Measurements from ENCODE around the gene ABCA2.

Gene ABCA2

DNA sequence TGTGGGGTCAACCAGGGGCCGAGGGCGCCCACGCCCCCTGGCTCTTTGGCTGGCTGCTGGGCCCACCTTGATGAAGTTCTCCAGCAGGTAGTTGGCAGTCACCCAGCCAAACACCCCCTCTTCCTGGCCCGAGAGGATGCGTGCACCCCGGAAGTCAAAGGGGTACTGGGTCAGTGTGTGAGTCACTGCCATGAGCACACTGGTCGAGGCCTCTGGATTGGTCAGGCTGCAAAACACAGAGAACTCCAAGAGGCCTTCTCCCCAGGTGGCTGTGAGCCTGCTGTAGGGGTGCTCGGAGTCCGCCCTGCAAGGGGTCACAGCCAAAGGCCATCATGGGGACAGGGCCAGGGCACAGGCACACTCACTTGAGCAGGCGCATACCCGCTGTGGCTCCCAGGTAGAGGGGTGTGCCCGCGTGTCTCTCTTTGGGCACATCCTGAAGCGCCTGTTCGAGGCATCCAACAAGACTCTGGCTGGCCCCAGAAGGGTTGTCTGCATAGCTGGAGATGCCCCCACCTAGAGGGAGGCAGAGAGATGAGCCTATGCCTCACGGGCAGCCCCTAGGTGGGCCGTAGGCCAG is 23.2 kb upstream of the ABCA2 start:
- H3K36me3 ChIP-seq (ENCODE audit: control insufficient read depth, insufficient read depth, low read length) = no peaks in the 10 kb centered on the region
- H3K9ac ChIP-seq (ENCODE audit: low read length) = no peak overlapping the region
- no peaks in the 10 kb centered on the region for H3K9me3 ChIP-seq (ENCODE audit: control insufficient read depth, insufficient read depth, low read depth, low read length)
- H3K27ac ChIP-seq (ENCODE audit: low read depth, low read length) = no peak overlapping the region
- H3K4me1 ChIP-seq (ENCODE audit: control insufficient read depth, insufficient read depth, low read length) = peaks cover 23% of the 10 kb centered on the region
- peaks cover 96% of the 10 kb centered on the region for H3K27me3 ChIP-seq (ENCODE audit: control insufficient read depth, insufficient read depth, low read length)
- no peak overlapping the region for H3K4me3 ChIP-seq (ENCODE audit: low read depth, low read length)

DNA sequence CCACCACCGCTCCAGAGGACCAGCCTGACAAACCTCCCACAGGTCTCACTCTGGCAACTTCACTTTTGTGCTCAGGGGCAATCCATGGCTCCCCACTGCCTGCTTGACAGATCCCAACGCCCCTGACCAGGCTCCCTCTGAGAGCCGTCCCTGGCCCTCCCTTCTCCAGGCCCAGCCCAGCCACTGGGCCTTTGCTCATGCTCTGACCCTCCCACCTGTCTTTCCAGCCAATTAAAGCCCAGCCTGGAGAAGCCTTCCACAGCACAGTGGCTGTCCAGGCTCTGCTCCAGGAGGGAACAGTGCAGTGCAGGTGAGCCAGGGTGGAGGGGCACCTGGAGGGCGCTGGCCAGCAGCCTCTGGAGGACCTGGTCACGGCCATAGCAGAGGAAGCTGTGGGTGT is 22.5 kb upstream of the ABCA2 start:
- H3K9me3 ChIP-seq (ENCODE audit: control insufficient read depth, insufficient read depth, low read depth, low read length) = no peaks in the 10 kb centered on the region
- no peak overlapping the region for H3K4me3 ChIP-seq (ENCODE audit: low read depth, low read length)
- H3K9ac ChIP-seq (ENCODE audit: low read length) = no peak overlapping the region
- peaks cover 96% of the 10 kb centered on the region for H3K27me3 ChIP-seq (ENCODE audit: control insufficient read depth, insufficient read depth, low read length)
- H3K36me3 ChIP-seq (ENCODE audit: control insufficient read depth, insufficient read depth, low read length) = no peaks in the 10 kb centered on the region
- no peak overlapping the region for H3K27ac ChIP-seq (ENCODE audit: low read depth, low read length)
- peaks cover 18% of the 10 kb centered on the region for H3K4me1 ChIP-seq (ENCODE audit: control insufficient read depth, insufficient read depth, low read length)

DNA sequence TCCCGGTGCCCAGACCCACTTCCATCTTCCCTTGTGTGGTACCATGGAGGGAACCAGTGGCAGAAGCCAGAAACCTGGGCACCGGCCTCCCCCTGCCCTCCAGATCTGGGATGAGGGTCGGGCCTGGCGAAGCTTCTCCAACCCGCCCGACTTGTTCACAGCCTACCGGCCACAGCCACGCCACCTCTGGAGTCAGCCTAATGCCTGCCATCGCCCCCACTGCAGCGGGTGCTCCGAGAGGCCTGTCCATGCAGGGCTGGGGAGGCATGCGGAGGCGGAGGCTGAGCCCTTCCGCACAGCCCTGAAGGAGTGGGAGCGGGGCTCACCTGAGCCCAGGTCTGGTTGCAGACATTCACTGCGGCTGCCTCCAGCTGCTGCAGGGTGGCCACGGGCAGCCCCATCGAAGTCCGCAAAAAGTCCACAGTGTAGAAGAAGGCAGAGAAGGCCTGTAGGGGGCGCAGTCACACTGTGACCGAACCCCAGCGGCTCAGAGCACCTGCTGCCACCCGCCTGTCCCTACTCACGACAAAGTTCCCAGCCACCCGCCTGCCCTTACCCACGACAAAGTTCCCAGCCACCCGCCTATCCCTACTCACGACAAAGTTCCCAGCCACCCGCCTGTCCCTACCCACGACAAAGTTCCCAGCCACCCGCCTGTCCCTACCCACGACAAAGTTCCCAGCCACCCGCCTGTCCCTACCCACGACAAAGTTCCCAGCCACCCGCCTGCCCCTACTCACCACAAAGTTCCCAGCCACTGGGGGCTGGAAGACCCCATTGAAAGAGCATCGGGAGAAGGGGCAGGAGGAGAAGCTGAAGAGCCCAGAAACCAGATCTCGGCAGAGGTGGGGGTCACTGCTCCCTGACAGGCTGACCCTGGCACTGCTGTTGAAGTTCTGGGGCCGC is 21.8 kb upstream of the ABCA2 start:
- Histone ChIP-seq H3K9me3 (ENCODE audit: control insufficient read depth, insufficient read depth, low read depth, low read length) (no peaks in the 10 kb centered on the region), H3K4me1 (ENCODE audit: control insufficient read depth, insufficient read depth, low read length) (peaks cover 12% of the 10 kb centered on the region), H3K27ac (ENCODE audit: low read depth, low read length) (no peak overlapping the region), H3K27me3 (ENCODE audit: control insufficient read depth, insufficient read depth, low read length) (peaks cover 96% of the 10 kb centered on the region), H3K9ac (ENCODE audit: low read length) (no peak overlapping the region), H3K36me3 (ENCODE audit: control insufficient read depth, insufficient read depth, low read length) (no peaks in the 10 kb centered on the region), H3K4me3 (ENCODE audit: low read depth, low read length) (no peak overlapping the region)

DNA sequence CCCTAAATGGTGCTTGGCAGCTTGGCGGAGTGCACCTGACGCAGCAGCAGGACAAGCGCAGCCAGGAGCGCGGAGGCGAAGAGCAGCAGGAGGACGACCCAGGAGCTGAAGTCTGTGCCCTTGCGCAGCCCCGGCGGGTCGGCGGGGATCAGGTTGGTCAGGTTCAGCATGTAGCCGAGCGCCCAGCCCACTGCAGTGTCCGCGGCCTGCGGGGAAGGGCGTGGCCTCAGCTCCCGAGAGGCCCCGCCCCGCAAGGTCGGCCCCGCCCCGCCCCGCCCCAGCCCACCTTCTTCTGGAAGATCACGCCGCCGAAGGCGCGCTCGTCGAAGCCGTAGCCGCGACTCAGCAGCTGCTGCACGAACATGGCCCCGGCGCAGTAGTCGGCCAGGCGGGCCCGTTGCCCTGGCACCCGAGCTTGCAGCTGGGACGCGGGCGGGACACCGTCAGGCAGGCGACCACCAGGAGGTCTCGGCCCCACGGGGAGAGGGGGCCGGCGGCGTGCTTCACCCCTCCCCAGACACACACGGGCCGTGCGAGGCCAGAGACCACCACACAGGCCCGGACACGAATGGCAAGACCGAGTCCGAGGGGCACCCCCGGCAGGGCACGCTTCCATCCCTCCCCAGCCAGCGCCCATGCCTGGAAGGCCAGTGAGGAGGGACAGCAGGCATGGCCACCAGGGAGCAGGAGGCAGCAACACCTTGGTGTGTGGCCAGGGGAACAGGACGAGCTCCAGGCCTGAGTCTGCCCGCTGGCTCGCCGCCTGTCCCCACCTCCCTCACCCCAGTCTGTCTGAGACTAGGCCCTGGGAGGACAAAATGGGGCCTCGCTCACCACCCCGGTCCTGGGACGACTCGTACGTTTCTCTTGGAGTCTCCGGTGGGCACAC is 20.9 kb upstream of the ABCA2 start:
- Histone ChIP-seq H3K27ac (ENCODE audit: low read depth, low read length) (no peak overlapping the region), H3K4me1 (ENCODE audit: control insufficient read depth, insufficient read depth, low read length) (peaks cover 6% of the 10 kb centered on the region; the same call in 1 of the 2 replicates), H3K9ac (ENCODE audit: low read length) (no peak overlapping the region), H3K9me3 (ENCODE audit: control insufficient read depth, insufficient read depth, low read depth, low read length) (no peaks in the 10 kb centered on the region), H3K36me3 (ENCODE audit: control insufficient read depth, insufficient read depth, low read length) (no peaks in the 10 kb centered on the region), H3K27me3 (ENCODE audit: control insufficient read depth, insufficient read depth, low read length) (peaks cover 96% of the 10 kb centered on the region), H3K4me3 (ENCODE audit: low read depth, low read length) (peak overlapping the region; percentile 30; the same call in 1 of the 2 replicates)

DNA sequence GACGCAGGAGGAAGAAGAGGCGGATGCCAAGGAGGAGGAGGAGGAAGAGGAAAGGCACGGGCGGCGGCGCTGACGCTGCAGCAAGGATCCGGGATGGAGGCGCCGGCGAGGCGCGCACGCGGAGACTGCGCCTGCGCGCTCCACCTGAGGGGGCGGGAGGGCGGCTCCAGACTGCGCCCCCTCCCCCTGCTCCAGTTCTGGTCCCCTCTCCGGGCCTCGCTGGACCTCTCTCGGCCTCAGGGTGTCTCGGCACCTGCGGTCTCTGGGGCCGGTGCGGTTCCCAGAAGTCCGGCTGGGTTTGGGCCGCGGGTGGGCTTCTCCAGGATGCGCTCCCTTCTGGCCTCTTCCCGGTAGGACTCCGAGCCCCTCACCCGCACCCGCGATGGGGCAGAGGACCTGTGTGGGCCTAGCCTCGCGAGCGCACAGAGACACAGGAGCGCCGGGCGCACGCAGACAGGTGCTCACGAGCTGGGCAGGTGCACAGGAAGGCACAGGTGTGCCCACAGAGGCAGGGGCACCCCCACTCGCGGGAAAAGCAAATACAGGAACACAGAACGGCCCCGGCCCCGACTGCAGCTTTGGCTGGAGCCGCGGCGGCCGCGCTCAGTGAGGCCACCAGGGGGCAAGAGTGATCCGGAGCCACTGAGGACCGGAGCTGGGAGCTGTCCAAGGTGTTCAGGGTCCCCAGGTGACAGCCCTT is 18.2 kb upstream of the ABCA2 start, which contains the start of gene NPDC1:
Gene NPDC1 (minus strand): TSS at position 90 of the 700 bp plus-strand sequence. CDS start 188 bp downstream, outside the sequence.
- H3K27ac ChIP-seq (ENCODE audit: low read depth, low read length) = no peak within 1 kb of the TSS
- no peak within 1 kb of the TSS for H3K9ac ChIP-seq (ENCODE audit: low read length)
- H3K4me3 ChIP-seq (ENCODE audit: low read depth, low read length) = peak within 1 kb of the TSS; percentile 78
- H3K27me3 ChIP-seq (ENCODE audit: control insufficient read depth, insufficient read depth, low read length) = peaks cover 79% of the 10 kb centered on the region
- no peaks in the 10 kb centered on the region for H3K9me3 ChIP-seq (ENCODE audit: control insufficient read depth, insufficient read depth, low read depth, low read length)
- H3K4me1 ChIP-seq (ENCODE audit: control insufficient read depth, insufficient read depth, low read length) = peaks cover 6% of the 10 kb centered on the region; the same call in 1 of the 2 replicates
- H3K36me3 ChIP-seq (ENCODE audit: control insufficient read depth, insufficient read depth, low read length) = no peaks in the 10 kb centered on the region

GRCh38 chr9:137045294-137046087 is 17.5 kb upstream of the ABCA2 start:
- no peak overlapping the region for H3K27ac ChIP-seq (ENCODE audit: low read depth, low read length)
- H3K4me3 ChIP-seq (ENCODE audit: low read depth, low read length) = peak overlapping the region; percentile 78
- peaks cover 6% of the 10 kb centered on the region; the same call in 1 of the 2 replicates for H3K4me1 ChIP-seq (ENCODE audit: control insufficient read depth, insufficient read depth, low read length)
- no peaks in the 10 kb centered on the region; the same call in 1 of the 2 replicates for H3K36me3 ChIP-seq (ENCODE audit: control insufficient read depth, insufficient read depth, low read length)
- peaks cover 71% of the 10 kb centered on the region for H3K27me3 ChIP-seq (ENCODE audit: control insufficient read depth, insufficient read depth, low read length)
- no peak overlapping the region for H3K9ac ChIP-seq (ENCODE audit: low read length)
- H3K9me3 ChIP-seq (ENCODE audit: control insufficient read depth, insufficient read depth, low read depth, low read length) = no peaks in the 10 kb centered on the region

DNA sequence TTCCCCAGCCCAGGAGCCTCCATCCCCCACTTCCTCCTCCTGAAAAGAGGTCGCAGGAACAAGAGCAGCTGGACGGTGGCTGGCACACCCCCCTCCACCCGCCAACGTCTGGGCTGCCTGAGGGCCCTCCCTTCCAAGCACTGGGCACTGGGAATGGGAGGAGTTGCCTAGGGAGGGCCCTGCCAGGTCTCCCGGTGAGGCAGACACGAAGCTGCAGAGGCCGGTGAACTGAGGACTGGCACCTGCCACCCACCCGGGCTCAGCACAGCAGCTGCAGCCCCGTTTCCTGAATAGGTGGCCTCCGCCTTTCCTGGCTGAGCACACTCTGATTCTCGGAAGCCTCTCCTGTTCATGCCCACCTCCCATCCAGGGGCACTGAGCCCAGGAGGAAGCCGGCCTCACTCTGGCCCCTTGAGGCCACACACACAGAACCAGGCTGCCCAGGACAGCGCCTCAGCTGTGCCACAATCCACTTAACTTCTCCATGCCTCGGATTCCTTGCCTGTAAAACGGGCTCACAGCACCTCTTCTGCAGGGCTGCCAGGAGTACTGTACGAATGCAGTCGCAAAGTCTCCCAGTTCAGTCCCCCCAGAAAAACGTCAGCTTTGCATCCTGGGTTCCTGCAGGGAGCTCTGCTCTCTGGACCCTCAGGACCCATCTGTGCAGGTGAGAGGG is 16.6 kb upstream of the ABCA2 start:
- Histone ChIP-seq H3K9me3 (ENCODE audit: control insufficient read depth, insufficient read depth, low read depth, low read length) (no peaks in the 10 kb centered on the region), H3K27ac (ENCODE audit: low read depth, low read length) (no peak overlapping the region), H3K4me3 (ENCODE audit: low read depth, low read length) (peak overlapping the region; percentile 78), H3K36me3 (ENCODE audit: control insufficient read depth, insufficient read depth, low read length) (peaks cover 5% of the 10 kb centered on the region), H3K9ac (ENCODE audit: low read length) (no peak overlapping the region), H3K27me3 (ENCODE audit: control insufficient read depth, insufficient read depth, low read length) (peaks cover 63% of the 10 kb centered on the region), H3K4me1 (ENCODE audit: control insufficient read depth, insufficient read depth, low read length) (peaks cover 6% of the 10 kb centered on the region; the same call in 1 of the 2 replicates)

DNA sequence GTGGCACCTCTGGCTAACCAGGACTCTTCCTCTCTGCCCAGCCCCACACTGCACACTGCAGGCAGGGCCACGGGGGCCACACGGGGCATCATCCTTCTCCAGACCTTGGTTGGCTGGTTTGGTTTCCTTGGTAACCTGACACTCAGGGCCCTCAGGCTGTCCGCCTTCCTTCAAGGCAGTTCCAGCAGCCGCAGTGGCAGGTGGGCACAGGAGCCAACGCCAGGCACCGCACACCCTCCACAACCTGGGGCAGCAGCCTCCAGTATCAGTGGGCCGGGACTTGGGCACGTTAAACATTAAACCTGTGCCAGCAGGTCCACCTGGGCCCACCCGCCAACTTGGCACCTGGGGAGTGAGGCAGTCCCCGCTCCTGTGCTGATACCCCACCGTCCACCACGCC is 16.0 kb upstream of the ABCA2 start:
- Histone ChIP-seq H3K4me3 (ENCODE audit: low read depth, low read length) (no peak overlapping the region), H3K36me3 (ENCODE audit: control insufficient read depth, insufficient read depth, low read length) (peaks cover 10% of the 10 kb centered on the region), H3K9me3 (ENCODE audit: control insufficient read depth, insufficient read depth, low read depth, low read length) (no peaks in the 10 kb centered on the region), H3K4me1 (ENCODE audit: control insufficient read depth, insufficient read depth, low read length) (peaks cover 2% of the 10 kb centered on the region; the same call in 1 of the 2 replicates), H3K27ac (ENCODE audit: low read depth, low read length) (no peak overlapping the region), H3K9ac (ENCODE audit: low read length) (no peak overlapping the region), H3K27me3 (ENCODE audit: control insufficient read depth, insufficient read depth, low read length) (peaks cover 57% of the 10 kb centered on the region)

GRCh38 chr9:137042751-137043727 is 15.0 kb upstream of the ABCA2 start:
- no peak overlapping the region for H3K9ac ChIP-seq (ENCODE audit: low read length)
- H3K27ac ChIP-seq (ENCODE audit: low read depth, low read length) = no peak overlapping the region
- no peaks in the 10 kb centered on the region for H3K4me1 ChIP-seq (ENCODE audit: control insufficient read depth, insufficient read depth, low read length)
- peaks cover 48% of the 10 kb centered on the region for H3K27me3 ChIP-seq (ENCODE audit: control insufficient read depth, insufficient read depth, low read length)
- H3K9me3 ChIP-seq (ENCODE audit: control insufficient read depth, insufficient read depth, low read depth, low read length) = no peaks in the 10 kb centered on the region
- H3K36me3 ChIP-seq (ENCODE audit: control insufficient read depth, insufficient read depth, low read length) = peaks cover 15% of the 10 kb centered on the region
- H3K4me3 ChIP-seq (ENCODE audit: low read depth, low read length) = no peak overlapping the region

Data from HUES6 (cell line).